HEK293 (cell line): ENCODE measurements around the gene NUDT3.

Experiments used
- CTCF ChIA-PET: fragments of 350-600 bp; formaldehyde crosslinking; extraction: SDS; loops from one replicate; lab custom pipeline; 2021; ENCODE audit warnings: antibody characterized with exemption; lab: Yijun Ruan, JAX
- POLR2A ChIA-PET: fragments of 300-600 bp; formaldehyde crosslinking; extraction: SDS; loops from one replicate; lab custom pipeline; 2020; ENCODE audit warnings: antibody characterized with exemption, inconsistent platforms; lab: Yijun Ruan, JAX
- H3K27ac ChIP-seq: fragments of 200-500 bp; sonication (Bioruptor generic); 2 replicates; pipeline ENCODE4 v1.5.1; 2014; ENCODE audit warnings: low read depth, low read length, control low read depth, inconsistent platforms; ENCODE audit errors: extremely low read depth
- H3K36me3 ChIP-seq, 2 experiments: fragments of 200-500 bp in 1 of 2; sonication (Bioruptor generic) in 1 of 2; 1 replicate in 1 of 2; 2 replicates in 1 of 2; pipeline ENCODE4 v1.5.1; 2014 to 2017; ENCODE audit warnings: inconsistent platforms in 2 of 2, low read length in 2 of 2; ENCODE audit not compliant: control insufficient read depth in 2 of 2, insufficient read depth in 1 of 2
- H3K4me1 ChIP-seq: fragments of 200-500 bp; sonication (Bioruptor generic); 2 replicates; pipeline ENCODE4 v1.5.1; 2014; ENCODE audit warnings: mild to moderate bottlenecking, low read length, inconsistent platforms; ENCODE audit not compliant: control insufficient read depth, insufficient read depth
- H3K4me3 ChIP-seq: 2 replicates; pipeline ENCODE4 v1.5.1; 2011; ENCODE audit warnings: low read depth, mild to moderate bottlenecking, control low read depth, low read length, moderate library complexity
- H3K9me3 ChIP-seq: fragments of 200-500 bp; sonication (Bioruptor generic); 2 replicates; pipeline ENCODE4 v1.5.1; 2014; ENCODE audit warnings: low read depth, low read length, inconsistent platforms; ENCODE audit not compliant: control insufficient read depth, insufficient read depth
- GLIS2 ChIP-seq: fragments of 450-650 bp; formaldehyde crosslinking; IDR thresholded peaks from 2 replicates; pipeline ENCODE4 v1.5.1; 2016; ENCODE audit warnings: missing biosample characterization, missing genetic modification characterization
- MEIS1 ChIP-seq: sonication (generic); formaldehyde crosslinking; IDR thresholded peaks from 2 replicates; pipeline ENCODE4 v1.8.1; 2022; ENCODE audit warnings: missing genetic modification reagents, mild to moderate bottlenecking, borderline replicate concordance
- SCRT2 ChIP-seq: fragments of 450-650 bp; formaldehyde crosslinking; IDR thresholded peaks from 2 replicates; pipeline ENCODE4 v1.5.1; 2016; ENCODE audit warnings: missing biosample characterization, missing genetic modification characterization
- SETDB1 ChIP-seq: IDR thresholded peaks from one replicate; pipeline ENCODE4 v1.6.1; 2017; ENCODE audit warnings: mild to moderate bottlenecking, low read length, moderate library complexity, mixed read lengths; ENCODE audit not compliant: insufficient read length
- SP2 ChIP-seq: fragments of 450-650 bp; formaldehyde crosslinking; IDR thresholded peaks from 2 replicates; pipeline ENCODE4 v1.5.1; 2016; ENCODE audit warnings: missing biosample characterization, missing genetic modification characterization
- WT1 ChIP-seq: fragments of 450-650 bp; formaldehyde crosslinking; IDR thresholded peaks from 2 replicates; pipeline ENCODE4 v1.5.1; 2016; ENCODE audit warnings: missing biosample characterization, missing genetic modification characterization
- ZFP3 ChIP-seq: fragments of 450-650 bp; formaldehyde crosslinking; IDR thresholded peaks from 2 replicates; pipeline ENCODE4 v1.5.1; 2016; ENCODE audit warnings: low read depth, missing biosample characterization, missing genetic modification characterization
- ZNF133 ChIP-seq: fragments of 450-650 bp; formaldehyde crosslinking; IDR thresholded peaks from 2 replicates; pipeline ENCODE4 v1.5.1; 2016; ENCODE audit warnings: missing biosample characterization, missing genetic modification characterization
- ZNF423 ChIP-seq: fragments of 450-650 bp; formaldehyde crosslinking; IDR thresholded peaks from 2 replicates; pipeline ENCODE4 v1.5.1; 2016; ENCODE audit warnings: missing biosample characterization, missing genetic modification characterization
- ZNF654 ChIP-seq: fragments of 450-650 bp; formaldehyde crosslinking; IDR thresholded peaks from 2 replicates; pipeline ENCODE4 v1.5.1; 2016; ENCODE audit warnings: low read depth, missing biosample characterization, missing genetic modification characterization
- TF ChIP-seq, protein P1 (sequence below): fragments of 450-650 bp; IDR thresholded peaks from 2 replicates; pipeline ENCODE4 v1.5.1; 2018; ENCODE audit warnings: missing biosample characterization, missing genetic modification characterization
- TF ChIP-seq, protein P2 (sequence below): fragments of 450-650 bp; formaldehyde crosslinking; IDR thresholded peaks from 2 replicates; pipeline ENCODE4 v1.5.1; 2016; ENCODE audit warnings: missing biosample characterization, missing genetic modification characterization, low read depth
- TF ChIP-seq, protein P3 (sequence below): fragments of 450-650 bp; formaldehyde crosslinking; IDR thresholded peaks from 2 replicates; pipeline ENCODE4 v1.5.1; 2017; ENCODE audit warnings: missing biosample characterization, missing genetic modification characterization

Gene NUDT3

DNA sequence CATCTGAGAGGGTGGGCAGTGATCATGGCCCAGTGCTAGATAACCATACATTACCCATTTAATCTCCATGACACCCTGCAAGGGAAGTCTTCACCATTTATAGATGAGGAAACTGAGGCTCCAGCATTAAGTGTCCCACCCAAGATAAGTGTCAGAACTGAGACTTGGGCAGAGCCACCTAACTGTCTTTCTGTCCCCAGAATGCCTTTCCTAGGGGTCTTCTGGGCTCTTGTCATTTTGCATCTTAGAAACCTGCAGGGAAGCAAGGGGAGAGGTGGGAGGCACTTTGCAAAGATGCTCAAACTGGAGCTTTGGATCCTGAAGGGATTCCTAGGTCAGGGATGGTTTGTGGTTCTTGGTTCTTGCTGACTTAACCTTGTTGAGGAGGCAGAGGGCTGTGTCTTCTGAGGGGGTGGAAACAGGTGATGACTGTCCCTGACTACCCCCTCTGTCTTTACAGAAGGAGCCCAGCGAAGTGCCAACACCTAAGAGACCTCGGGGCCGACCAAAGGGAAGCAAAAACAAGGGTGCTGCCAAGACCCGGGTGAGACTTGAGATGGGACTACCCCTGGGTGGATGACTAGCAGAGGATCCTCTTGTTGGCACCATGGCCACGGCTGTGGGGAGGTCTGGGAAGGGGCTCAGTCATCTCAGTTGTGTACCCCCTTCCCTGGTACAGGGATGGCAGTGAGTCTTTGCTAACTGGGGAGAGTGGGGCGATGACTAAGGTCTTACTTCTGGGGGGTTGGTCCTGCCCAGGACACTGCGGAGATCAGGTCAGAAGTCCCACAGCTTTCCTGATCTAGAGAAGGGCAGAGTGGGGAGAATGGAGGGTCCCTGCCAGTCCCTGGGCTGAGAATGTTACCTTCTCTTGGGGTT, 150.0 kb downstream of the NUDT3 start:
- TF ChIP-seq SETDB1 (no peak), SP2 (tag by site-specific recombination) (no peak), ZNF654 (no peak), SCRT2 (tag by site-specific recombination) (no peak), MEIS1 (CRISPR knock-in tag) (no peak), WT1 (tag by site-specific recombination) (no peak), ZNF423 (tag by site-specific recombination) (no peak), ZNF133 (no peak)
- TF ChIP-seq, protein P1, sequence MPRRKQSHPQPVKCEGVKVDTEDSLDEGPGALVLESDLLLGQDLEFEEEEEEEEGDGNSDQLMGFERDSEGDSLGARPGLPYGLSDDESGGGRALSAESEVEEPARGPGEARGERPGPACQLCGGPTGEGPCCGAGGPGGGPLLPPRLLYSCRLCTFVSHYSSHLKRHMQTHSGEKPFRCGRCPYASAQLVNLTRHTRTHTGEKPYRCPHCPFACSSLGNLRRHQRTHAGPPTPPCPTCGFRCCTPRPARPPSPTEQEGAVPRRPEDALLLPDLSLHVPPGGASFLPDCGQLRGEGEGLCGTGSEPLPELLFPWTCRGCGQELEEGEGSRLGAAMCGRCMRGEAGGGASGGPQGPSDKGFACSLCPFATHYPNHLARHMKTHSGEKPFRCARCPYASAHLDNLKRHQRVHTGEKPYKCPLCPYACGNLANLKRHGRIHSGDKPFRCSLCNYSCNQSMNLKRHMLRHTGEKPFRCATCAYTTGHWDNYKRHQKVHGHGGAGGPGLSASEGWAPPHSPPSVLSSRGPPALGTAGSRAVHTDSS (tag by site-specific recombination), result no peak
- TF ChIP-seq, protein P2, sequence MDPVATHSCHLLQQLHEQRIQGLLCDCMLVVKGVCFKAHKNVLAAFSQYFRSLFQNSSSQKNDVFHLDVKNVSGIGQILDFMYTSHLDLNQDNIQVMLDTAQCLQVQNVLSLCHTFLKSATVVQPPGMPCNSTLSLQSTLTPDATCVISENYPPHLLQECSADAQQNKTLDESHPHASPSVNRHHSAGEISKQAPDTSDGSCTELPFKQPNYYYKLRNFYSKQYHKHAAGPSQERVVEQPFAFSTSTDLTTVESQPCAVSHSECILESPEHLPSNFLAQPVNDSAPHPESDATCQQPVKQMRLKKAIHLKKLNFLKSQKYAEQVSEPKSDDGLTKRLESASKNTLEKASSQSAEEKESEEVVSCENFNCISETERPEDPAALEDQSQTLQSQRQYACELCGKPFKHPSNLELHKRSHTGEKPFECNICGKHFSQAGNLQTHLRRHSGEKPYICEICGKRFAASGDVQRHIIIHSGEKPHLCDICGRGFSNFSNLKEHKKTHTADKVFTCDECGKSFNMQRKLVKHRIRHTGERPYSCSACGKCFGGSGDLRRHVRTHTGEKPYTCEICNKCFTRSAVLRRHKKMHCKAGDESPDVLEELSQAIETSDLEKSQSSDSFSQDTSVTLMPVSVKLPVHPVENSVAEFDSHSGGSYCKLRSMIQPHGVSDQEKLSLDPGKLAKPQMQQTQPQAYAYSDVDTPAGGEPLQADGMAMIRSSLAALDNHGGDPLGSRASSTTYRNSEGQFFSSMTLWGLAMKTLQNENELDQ (tag by site-specific recombination), result no peak
- POLR2A ChIA-PET, result no interaction called here
- Histone ChIP-seq H3K36me3 (peaks cover 0 to 59% of the 10 kb centered on the region in 2 experiments; a peak in 1 of 3 replicates), H3K27ac (no peak overlapping the region), H3K4me3 (no peak overlapping the region), H3K9me3 (no peaks in the 10 kb centered on the region), H3K4me1 (peaks cover 6% of the 10 kb centered on the region; the same call in 1 of the 2 replicates)
- CTCF ChIA-PET, result interaction anchor here (0.6 to 1.3 kb wide), 3 partner anchors 47 to 962 kb away, joined by 3 to 8 read pairs (median 3); no protein-coding TSS in a partner anchor

DNA sequence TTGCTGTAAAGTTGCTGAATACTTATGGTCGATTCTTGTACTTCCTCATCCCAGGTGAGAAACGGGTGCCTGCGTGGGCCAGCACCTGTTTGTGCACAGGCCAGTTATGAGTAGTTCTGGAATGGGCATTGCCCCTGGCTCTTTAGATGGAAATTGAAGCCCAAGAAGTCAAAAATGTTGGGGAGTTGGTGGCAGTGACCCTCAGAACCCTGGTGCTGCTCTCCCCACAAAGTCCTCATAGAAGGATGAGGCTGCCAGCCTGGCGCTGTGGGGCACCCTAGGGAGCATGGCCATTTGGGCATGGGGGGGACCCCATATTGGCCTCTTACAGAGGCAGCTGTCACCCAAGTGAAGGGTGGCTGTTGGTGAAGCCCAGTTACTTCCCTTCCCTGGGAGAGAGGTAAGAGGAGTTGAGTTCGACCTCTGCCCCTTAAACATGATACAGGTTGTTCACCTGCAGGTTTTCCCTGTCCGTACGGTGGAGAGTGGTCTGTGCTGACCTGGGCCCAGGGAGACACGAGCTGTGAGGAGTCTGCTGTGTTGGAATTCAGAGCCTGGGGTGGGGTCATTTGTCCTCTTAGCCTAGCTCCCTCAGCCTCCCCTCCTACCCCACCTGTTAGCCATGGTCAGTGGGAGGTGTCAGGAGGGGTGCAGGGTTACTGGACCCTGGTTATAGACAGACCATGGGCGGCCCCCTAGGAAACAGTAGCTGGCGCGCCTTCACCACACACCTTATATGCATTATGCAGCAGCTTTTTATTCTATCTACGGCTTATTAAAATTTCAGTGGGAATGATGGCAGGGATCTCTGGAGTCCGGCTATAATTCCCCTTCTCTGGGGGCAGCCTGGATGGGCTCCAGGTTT, 150.9 kb downstream of the NUDT3 start:
- TF ChIP-seq GLIS2 (tag by site-specific recombination), result peak; percentile 20; the same call in 1 of the 2 replicates
- no peak for TF ChIP-seq ZFP3
- TF ChIP-seq, protein P3, sequence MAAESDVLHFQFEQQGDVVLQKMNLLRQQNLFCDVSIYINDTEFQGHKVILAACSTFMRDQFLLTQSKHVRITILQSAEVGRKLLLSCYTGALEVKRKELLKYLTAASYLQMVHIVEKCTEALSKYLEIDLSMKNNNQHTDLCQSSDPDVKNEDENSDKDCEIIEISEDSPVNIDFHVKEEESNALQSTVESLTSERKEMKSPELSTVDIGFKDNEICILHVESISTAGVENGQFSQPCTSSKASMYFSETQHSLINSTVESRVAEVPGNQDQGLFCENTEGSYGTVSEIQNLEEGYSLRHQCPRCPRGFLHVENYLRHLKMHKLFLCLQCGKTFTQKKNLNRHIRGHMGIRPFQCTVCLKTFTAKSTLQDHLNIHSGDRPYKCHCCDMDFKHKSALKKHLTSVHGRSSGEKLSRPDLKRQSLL, result no peak
- TF ChIP-seq, all 188 proteins: peak for 1
- peaks cover 6% of the 10 kb centered on the region; the same call in 1 of the 2 replicates for H3K4me1 ChIP-seq
- ChIA-PET CTCF (no interaction called here), POLR2A (no interaction called here)
- H3K27ac ChIP-seq, result no peak overlapping the region
- H3K4me3 ChIP-seq, result no peak overlapping the region
- no peaks in the 10 kb centered on the region for H3K9me3 ChIP-seq
- peaks cover 0 to 55% of the 10 kb centered on the region in 2 experiments; a peak in 1 of 3 replicates for H3K36me3 ChIP-seq
